GM21723 (cell line): ENCODE results near the gene TYW1.
"Not testable (repeated sequence)": the region's sequence is repeated elsewhere in the genome, so short reads cannot be mapped to it uniquely, and the experiment has no call there.

ENCODE experiments used
- ATAC-seq: cut with Tn5 transposase; IDR thresholded peaks from one replicate; pipeline ENCODE4 v1.9.1; 2021; ENCODE audit warnings: mild to moderate bottlenecking, moderate library complexity; ENCODE audit not compliant: unreplicated experiment

Gene TYW1

GRCh38 chr7:67189160-67189559, 192.5 kb downstream of the TYW1 start:
- not testable (repeated sequence) for ATAC-seq

DNA sequence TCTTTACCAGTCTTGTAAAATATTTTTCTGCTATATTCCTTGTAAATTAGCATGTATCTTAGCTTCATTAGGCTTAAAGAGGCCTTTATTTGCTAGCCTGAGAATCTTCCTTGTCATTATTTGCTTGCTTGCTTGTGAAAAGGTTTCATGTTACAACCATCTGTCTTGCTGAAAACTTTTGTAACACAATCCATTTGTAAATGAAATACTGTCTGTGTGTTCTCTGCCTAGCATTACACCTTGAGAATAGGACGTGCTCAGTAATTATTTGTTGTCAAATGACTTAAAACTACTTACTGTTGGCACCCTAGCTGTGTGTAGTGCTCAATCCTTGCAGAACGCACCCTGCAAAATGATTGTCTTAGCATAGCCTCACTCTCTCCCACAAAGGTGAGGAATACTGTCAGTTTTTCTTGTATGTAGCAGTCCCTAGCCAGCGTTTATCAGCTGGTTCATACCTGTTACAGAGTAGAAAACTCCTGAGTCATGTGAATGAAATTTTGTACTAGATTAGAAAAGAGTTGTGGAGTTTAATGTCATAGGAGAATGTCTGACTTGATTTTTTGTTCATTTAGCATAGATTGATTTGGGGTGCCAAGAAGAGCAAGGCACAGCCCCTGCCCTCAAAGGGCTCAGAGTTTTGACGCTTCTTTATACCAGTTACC, 193.3 kb downstream of the TYW1 start:
- ATAC-seq, result not testable (repeated sequence)

- ATAC-seq, result not testable (repeated sequence)
Measured at GRCh38 chr7:67191002-67191720, 194.5 kb downstream of the TYW1 start.

DNA sequence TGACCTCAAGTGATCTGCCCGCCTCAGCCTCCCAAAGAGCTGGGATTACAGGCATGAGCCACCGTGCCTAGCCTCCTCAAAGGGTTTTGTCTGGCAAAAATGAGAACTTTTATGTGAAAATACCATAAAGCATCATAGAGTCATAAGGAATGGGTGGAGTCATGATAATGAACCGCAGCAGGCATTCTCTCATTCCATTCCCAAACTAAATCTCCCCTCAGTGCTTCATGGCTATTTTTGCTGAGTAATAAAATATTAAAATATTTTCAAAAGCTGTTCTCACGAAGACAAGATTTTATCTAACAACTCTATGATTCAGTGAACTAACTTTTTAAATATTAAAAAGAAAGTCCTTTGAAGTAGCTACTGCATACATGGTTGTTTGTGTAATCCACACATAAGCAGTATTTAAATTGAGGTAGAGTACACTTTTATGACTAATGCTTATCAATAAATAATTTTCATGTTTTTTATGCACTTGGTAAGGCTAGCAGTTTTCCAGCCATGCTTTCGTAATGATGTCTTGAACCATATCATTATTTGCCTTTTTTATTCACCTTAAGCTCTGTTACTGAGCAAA, 195.6 kb downstream of the TYW1 start:
- not testable (repeated sequence) for ATAC-seq

- not testable (repeated sequence) for ATAC-seq
Measured at GRCh38 chr7:67192889-67193613, 196.4 kb downstream of the TYW1 start.

DNA sequence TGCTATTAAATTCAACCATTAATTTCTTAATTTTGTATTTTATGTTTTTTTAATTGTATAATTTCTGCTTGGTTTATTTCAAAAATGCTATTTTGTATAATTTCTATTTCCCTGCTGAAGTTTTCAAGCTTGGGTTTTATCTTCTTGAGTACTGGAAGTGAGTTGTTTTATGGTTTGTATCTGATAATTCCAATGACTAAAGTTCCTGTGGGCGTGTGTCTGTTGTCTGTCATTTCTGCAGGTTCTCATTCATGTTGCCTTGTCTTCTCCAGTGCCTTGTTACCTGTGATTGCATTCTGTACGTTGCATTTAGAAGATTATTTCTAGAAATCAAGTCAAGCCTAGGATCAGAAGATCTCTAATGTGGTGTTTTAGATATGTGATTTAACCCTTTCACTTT, 199.5 kb downstream of the TYW1 start:
- ATAC-seq, result not testable (repeated sequence)

GRCh38 chr7:67198865-67199526, 202.4 kb downstream of the TYW1 start:
- not testable (repeated sequence) for ATAC-seq

GRCh38 chr7:67205772-67206171, 209.1 kb downstream of the TYW1 start:
- ATAC-seq, result not testable (repeated sequence)

- ATAC-seq, result no peak
Measured at GRCh38 chr7:67206452-67206851, 209.8 kb downstream of the TYW1 start.

DNA sequence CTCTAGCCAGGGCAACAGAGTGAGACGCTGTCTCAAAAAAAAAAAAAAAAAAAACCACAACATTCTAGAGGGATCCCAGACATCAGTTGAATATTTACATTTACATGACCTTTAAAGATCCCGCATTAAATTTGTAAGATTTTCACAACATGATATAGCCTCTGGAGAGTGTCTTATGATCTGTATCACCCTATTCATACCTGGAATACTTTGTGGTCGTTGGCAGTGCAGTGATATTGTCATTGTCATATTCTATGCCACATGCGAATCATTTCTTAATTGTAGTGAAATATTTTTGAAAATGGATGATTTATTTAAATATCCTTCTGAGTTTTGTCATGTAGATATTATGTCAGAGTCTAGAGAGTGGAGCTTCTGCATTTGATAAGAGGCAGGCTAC, 212.0 kb downstream of the TYW1 start:
- not testable (repeated sequence) for ATAC-seq

GRCh38 chr7:67209256-67209655, 212.6 kb downstream of the TYW1 start:
- no peak for ATAC-seq

- ATAC-seq, result no peak
Measured at GRCh38 chr7:67210567-67210966, 213.9 kb downstream of the TYW1 start.

- ATAC-seq, result not testable (repeated sequence)
Measured at GRCh38 chr7:67211650-67212330, 215.2 kb downstream of the TYW1 start.

DNA sequence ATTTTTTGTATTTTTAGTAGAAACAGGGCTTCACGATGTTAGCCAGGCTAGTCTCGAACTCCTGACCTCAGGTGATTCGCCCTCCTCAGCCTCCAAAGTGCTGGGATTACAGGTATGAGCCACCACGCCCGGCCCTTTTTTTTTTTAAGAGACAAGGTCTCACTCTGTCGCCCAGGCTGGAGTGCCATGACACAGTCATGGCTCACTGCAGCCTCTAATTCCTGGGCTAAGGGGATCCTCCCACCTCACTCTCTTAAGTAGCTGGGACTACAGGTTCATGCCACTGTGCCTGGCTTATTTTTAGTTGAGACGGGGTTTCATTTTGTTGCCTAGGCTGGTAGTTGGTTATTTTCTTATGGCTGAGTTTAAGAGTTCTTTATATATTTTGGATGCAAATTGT, 216.4 kb downstream of the TYW1 start:
- not testable (repeated sequence) for ATAC-seq

DNA sequence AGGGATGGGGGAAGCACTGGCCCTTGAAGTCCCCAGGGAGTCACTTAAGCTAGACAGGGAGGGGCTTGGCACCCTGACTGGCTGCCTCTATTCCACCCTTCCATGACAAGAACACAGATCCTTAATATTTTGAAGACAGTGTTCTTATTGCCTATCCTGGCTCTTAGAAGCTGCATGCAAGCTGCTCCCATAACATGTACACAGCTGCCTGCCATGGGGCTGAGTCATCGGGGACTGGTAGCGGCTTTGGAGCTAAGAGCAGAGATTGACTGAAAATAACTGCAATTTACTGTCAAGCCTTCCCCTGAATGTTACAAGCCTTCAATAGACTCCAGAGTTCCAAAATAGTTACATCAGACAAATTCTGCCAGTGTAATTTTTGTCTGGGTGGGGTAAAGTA, 226.9 kb downstream of the TYW1 start:
- not testable (repeated sequence) for ATAC-seq

DNA sequence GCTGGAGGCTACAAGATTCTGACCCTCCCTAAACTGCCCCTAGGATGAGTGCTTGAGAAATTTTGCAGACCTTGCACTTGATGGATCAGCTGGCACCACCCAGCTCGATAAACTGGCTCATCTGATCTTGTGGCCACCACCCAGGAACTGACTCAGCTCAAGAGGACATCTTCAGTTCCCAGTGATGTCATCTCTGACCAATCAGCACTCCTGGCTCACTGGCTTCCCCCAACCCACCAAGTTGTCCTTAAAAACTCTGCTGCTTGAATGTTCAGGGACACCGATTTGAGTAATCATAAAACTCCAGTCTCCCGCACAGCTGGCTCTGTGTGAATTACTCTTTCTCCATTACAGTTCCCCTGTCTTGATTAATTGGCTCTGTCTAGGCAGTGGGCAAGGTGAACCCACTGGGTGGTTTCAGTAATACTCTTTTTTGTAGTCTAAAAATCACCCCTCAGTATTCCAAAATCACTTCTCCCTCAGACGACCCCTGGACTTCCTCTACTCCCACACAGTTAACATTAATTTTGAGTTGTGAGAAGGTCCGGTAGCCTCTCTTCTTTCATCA, 229.8 kb downstream of the TYW1 start:
- not testable (repeated sequence) for ATAC-seq

DNA sequence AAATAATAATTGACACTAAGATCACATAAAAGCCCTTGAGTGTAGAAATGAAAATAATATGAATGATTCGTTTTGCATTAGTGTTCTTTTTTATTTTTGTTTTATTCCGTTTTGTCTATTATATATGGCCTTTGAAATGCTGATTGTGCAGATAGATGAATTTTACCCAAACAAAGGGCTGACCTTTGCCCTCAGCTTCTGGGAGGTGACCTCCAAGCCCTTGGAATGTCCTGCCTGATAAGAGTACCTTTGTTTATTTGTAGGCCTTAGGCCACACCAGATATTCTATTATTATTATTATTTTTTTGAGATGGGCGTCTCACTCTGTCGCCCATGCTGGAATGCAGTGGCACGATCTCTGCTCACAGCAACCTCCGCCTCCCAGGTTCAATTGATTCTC, 230.3 kb downstream of the TYW1 start:
- ATAC-seq, result not testable (repeated sequence)

DNA sequence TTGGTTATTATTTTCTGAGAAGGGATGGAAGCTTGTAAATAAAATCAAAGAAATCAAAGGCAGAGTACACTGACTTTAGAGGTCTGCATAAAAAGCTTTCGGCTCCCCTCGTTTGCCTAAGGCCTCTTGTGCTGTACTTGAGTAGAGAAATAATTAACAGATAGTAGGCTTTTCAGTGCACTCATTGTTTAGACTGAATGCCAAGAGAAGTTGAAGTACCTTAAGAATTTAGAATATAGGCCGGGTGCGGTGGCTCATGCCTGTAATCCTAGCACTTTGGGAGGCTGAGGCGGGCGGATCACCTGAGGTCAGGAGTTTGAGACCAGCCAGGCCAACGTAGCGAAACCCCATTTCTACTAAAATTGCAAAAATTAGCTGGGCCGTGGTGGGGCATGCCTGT, 232.4 kb downstream of the TYW1 start:
- ATAC-seq, result not testable (repeated sequence)

DNA sequence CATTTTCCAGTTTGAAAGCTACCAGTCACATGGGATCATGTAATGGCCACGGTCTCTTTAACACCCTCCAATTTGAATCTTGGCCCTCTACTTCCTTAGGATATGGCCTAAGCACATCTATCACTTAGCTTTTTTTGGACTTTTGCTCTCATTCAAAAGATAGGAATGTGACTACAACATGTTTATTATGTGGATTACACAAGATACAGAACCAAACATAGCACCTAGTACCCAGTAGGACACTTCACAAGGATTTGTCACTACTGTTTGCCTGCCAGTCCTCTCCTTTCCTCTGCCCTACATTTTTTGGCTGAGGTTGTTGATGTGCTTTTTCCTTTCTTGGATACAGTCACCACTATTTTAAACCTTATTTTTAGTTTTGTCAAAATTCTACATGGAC, 233.4 kb downstream of the TYW1 start:
- not testable (repeated sequence) for ATAC-seq

GRCh38 chr7:67233506-67233905, 236.9 kb downstream of the TYW1 start:
- not testable (repeated sequence) for ATAC-seq
